ENCODE measurements around the gene CPSF4L. TPM values are rescaled to one million over a fixed set of nuclear protein-coding genes. Genes with fewer than 3 reads are reported as not detected.

Gene CPSF4L
- total and polyA plus RNA-seq, 7 experiments from 2014 or later = not detected

DNA sequence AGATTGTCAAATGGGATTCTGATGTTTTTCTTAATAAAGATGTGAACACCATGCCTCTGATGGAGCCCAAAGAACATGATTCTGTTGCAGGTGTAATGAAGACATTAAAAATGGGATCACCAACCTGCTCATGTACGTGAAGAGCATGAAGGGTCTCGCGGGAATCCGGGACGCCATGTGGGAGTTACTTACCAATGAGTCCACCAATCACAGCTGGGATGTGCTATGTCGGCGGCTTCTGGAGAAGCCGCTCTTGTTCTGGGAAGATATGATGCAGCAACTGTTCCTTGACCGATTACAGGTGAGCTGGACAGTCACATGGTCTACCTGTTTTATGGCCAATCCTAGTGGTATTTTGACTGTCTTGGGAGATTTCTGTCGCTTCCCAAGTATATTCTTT is 61.2 kb downstream of the CPSF4L start:
- intact Hi-C loops (cut with micrococcal nuclease) = no loop called here
- Histone ChIP-seq H3K36me3 (ENCODE audit: control insufficient read depth in 2 of 3, insufficient read depth in 3 of 3, low read length in 3 of 3) (peaks cover 14 to 89% (median 20%) of the 10 kb centered on the region in 3 experiments), H3K9me3 (ENCODE audit: control insufficient read depth in 2 of 3, low read length in 3 of 3) (no peaks in the 10 kb centered on the region), H3K27ac (ENCODE audit: low read depth, low read length) (no peak overlapping the region), H3K4me3 (ENCODE audit: low read length) (no peak overlapping the region), H3K27me3 (ENCODE audit: control insufficient read depth in 2 of 2, insufficient read depth in 2 of 2, low read length in 2 of 2) (no peaks in the 10 kb centered on the region), H3K4me1 (ENCODE audit: control insufficient read depth in 2 of 2, insufficient read depth in 2 of 2, low read length in 2 of 2) (peaks cover 6 to 20% of the 10 kb centered on the region in 2 donors)
- DNase-seq = no peak
- Mint-ChIP-seq H3K27ac (peak overlapping the region in 2 of 9 donors; percentile 21 to 32), H3K27me3 (no peaks in the 10 kb centered on the region), H3K4me1 (peaks cover 21 to 52% (median 46%) of the 10 kb centered on the region in 7 donors), H3K9me3 (peaks cover 0 to 3% (median 0%) of the 10 kb centered on the region in 11 donors), H3K36me3 (peaks cover 34 to 78% (median 36%) of the 10 kb centered on the region in 5 donors), H3K4me3 (no peak overlapping the region)
- ChIA-PET POLR2A (interaction anchor here (0.6 to 0.8 kb wide), 2 partner anchors 11 to 18 kb away, joined by 4 read pairs; no protein-coding TSS in a partner anchor), CTCF (interaction anchor here (0.7 kb wide), 1 partner anchor 170 kb away, joined by 3 read pairs; no protein-coding TSS in a partner anchor)
- ATAC-seq = no peak

DNA sequence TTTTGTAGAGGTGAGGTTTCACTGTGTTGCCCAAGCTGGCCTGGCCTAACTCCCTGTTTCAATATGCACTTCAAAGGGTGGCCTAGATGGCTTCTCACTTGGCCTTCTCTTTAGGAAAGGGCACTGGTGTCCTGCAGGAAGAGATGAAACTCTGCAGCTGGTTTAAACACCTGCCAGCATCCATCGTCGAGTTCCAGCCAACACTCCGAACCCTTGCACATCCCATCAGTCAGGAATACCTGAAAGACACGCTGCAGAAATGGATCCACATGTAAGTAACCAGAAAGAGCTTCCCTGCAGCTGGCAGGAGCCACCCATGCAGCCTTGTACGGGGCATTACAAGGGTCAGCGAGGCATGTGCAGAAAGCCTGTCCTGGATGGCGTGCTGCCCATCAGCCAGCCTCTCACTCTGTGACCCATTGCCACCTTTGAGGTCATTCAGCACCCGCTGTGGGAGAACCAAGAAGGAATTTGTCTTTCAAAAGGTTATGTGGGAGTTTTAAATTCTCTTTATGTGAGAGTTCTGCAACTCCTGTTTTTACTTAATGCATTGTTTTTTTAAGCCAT is 61.8 kb downstream of the CPSF4L start:
- Histone ChIP-seq H3K27ac (ENCODE audit: low read depth, low read length) (no peak overlapping the region), H3K4me1 (ENCODE audit: control insufficient read depth in 2 of 2, insufficient read depth in 2 of 2, low read length in 2 of 2) (peaks cover 7 to 23% of the 10 kb centered on the region in 2 donors), H3K9me3 (ENCODE audit: control insufficient read depth in 2 of 3, low read length in 3 of 3) (no peaks in the 10 kb centered on the region), H3K4me3 (ENCODE audit: low read length) (no peak overlapping the region), H3K36me3 (ENCODE audit: control insufficient read depth in 2 of 3, insufficient read depth in 3 of 3, low read length in 3 of 3) (peaks cover 10 to 83% (median 20%) of the 10 kb centered on the region in 3 experiments), H3K27me3 (ENCODE audit: control insufficient read depth in 2 of 2, insufficient read depth in 2 of 2, low read length in 2 of 2) (no peaks in the 10 kb centered on the region)
- Mint-ChIP-seq H3K4me3 (no peak overlapping the region), H3K36me3 (peaks cover 34 to 75% (median 36%) of the 10 kb centered on the region in 5 donors), H3K27me3 (no peaks in the 10 kb centered on the region), H3K27ac (peak overlapping the region in 1 of 9 donors; percentile 83), H3K4me1 (peaks cover 23 to 57% (median 51%) of the 10 kb centered on the region in 7 donors), H3K9me3 (peaks cover 0 to 3% (median 0%) of the 10 kb centered on the region in 11 donors)
- ChIA-PET POLR2A (no interaction called here), CTCF (no interaction called here)
- no peak for ATAC-seq
- no peak for DNase-seq
- intact Hi-C loops (cut with micrococcal nuclease) = no loop called here

DNA sequence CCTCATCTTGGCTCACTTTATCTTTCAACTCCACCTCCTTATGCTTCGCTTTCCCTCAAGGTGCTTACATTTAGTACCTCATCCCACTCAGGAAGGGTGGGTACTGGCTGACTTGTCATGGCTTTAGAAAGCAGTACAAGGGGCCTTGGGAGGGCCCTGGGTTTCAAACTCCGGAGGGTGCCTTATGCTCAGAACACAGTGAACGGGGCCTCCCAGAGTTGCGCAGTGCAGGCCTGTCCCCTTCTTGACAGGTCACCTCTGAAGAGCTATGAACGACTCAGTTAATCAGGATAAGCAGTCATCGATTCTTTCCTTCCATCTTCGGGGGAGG is 62.8 kb downstream of the CPSF4L start:
- Histone ChIP-seq H3K27me3 (ENCODE audit: control insufficient read depth in 2 of 2, insufficient read depth in 2 of 2, low read length in 2 of 2) (no peaks in the 10 kb centered on the region), H3K4me1 (ENCODE audit: control insufficient read depth in 2 of 2, insufficient read depth in 2 of 2, low read length in 2 of 2) (peaks cover 10 to 25% of the 10 kb centered on the region in 2 donors), H3K36me3 (ENCODE audit: control insufficient read depth in 2 of 3, insufficient read depth in 3 of 3, low read length in 3 of 3) (peaks cover 10 to 74% (median 20%) of the 10 kb centered on the region in 3 experiments), H3K27ac (ENCODE audit: low read depth, low read length) (no peak overlapping the region), H3K4me3 (ENCODE audit: low read length) (no peak overlapping the region), H3K9me3 (ENCODE audit: control insufficient read depth in 2 of 3, low read length in 3 of 3) (no peaks in the 10 kb centered on the region)
- no peaks in the 10 kb centered on the region for H3K27me3 Mint-ChIP-seq
- no peak for DNase-seq
- intact Hi-C loops (cut with micrococcal nuclease) = no loop called here
- POLR2A ChIA-PET = no interaction called here
- no peak for ATAC-seq
- peaks cover 34 to 75% (median 36%) of the 10 kb centered on the region in 5 donors for H3K36me3 Mint-ChIP-seq
- peaks cover 24 to 60% (median 52%) of the 10 kb centered on the region in 7 donors for H3K4me1 Mint-ChIP-seq
- peak overlapping the region in 1 of 9 donors; percentile 36 for H3K27ac Mint-ChIP-seq
- CTCF ChIA-PET = no interaction called here
- peaks cover 0 to 3% (median 0%) of the 10 kb centered on the region in 11 donors for H3K9me3 Mint-ChIP-seq
- no peak overlapping the region for H3K4me3 Mint-ChIP-seq

Other genes with a start within 250 kb of the CPSF4L start
- gene SLC39A11, start 169.2 kb downstream of the CPSF4L start, total RNA-seq = 10 to 100 TPM; 16.9 to 36.7 (median 21.6) TPM
- gene SLC39A11, start 169.2 kb downstream of the CPSF4L start, polyA plus RNA-seq = 10 to 100 TPM in 1 of 2 donors, 1 to 10 TPM in 1; 8.5 to 10.2 TPM
- not detected for gene SSTR2, start 96.9 kb downstream of the CPSF4L start, total RNA-seq
- gene SSTR2, start 96.9 kb downstream of the CPSF4L start, polyA plus RNA-seq = not detected
- 10 to 100 TPM; 35.0 to 92.7 (median 85.8) TPM for gene COG1, start 68.8 kb downstream of the CPSF4L start, total RNA-seq
- 10 to 100 TPM; 25.2 to 45.5 TPM for gene COG1, start 68.8 kb downstream of the CPSF4L start, polyA plus RNA-seq
- gene CDC42EP4, start 50.1 kb upstream of the CPSF4L start, total RNA-seq = 10 to 100 TPM in 1 of 5 experiments, 1 to 10 TPM in 4; 1.4 to 15.8 (median 2.0) TPM
- gene CDC42EP4, start 50.1 kb upstream of the CPSF4L start, polyA plus RNA-seq = under 1 TPM; 0.19 to 0.28 TPM

All from naive thymus-derived CD4-positive, alpha-beta T cell (primary cell).